Dedifferentiated amniotic fluid mesenchymal stem cell (primary cell): Measurements from ENCODE around the gene CLCNKB.
"Not testable (repeated sequence)": the region's sequence is repeated elsewhere in the genome, so short reads cannot be mapped to it uniquely, and the experiment has no call there.

ENCODE experiments used
- DNase-seq: peaks from one replicate; pipeline ENCODE4 v3.0.0-alpha.2; 2016; ENCODE audit errors: extremely low spot score

CLCNKB gene

DNA sequence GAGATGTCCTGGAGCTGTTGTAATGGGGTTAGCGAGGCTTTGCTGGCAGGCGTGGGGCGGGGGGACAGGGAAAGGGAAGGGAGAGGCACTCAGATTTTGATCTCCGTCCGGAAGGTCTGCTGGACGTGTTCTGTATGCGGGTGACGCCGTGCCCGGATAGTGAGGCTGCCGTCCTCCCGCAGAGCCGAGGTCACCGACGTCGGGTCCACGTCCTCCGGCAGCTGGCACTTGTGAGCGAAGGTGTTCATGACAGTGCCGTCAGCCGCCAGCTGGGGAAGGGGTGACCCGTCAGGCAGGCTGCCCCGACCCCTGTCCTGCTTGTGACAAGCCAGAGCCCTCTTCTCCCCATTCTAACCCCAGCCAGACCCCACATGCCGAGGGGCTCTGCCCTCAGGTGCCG, 28.1 kb upstream of the CLCNKB start:
- no peak for DNase-seq

DNA sequence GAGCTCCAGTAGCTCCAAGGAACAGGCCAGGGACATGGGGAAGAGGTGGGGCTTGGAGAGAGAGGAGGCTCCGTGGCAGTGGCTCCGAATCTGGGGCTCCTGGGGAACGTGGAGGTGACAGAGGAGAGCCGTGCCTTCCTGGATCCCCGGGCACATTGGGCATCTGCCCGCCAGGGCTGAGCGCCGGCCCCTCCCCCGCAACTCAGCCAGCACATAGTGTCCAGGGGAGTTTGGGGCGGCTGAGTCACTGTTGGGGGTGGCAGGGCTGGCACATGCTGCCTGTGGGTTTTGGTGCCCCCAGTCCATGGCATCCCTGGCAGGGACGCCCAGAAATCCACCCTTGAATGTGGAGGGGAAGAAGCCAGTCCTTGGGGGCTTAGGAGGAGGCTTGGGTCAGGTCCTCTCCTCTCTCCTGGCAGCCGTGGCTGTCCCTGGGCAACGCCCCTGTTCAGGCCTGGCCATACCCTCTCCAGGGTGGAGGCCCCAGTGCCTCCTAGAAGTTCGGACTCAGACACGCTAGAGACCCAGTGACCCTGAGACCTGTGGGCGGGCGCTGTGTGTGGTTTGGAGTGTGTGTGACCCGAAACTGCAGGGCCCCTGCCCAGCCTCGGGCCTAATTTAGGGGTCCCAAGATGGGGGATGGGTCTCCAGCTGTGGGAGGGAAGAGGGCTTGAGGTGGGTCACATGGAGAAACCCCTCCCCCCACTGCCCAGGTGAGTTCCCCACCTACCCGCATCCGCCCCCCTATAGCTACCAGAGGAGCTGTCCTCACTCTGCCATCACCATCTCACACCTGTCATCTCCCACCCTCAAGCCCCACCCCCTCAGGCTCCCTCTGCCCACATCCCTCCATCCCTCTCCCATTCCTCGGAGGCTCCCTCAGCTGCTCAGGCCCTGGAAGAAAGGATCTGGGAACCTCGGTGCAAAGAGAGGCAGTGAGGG, 27.4 kb upstream of the CLCNKB start:
- DNase-seq: no peak

DNA sequence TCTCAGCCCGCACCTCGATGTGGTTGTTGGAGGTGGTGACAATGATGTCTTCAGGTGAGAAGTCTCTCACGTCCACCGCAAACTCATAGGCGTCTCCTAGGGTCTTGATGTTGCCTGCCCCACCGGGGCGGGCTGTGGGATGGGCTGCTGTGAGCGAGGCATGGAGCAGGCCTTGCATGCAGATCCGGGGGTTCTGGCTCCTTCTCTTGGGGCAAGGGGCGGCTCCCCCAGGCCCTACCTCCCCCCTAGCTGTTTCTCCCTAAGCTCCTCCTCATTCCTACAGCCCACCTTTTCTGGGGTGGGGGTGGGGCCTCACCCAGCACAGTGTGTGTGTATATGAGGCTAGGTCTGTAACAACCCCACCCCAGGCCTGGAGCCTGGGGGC, 26.5 kb upstream of the CLCNKB start:
- DNase-seq: no peak

DNA sequence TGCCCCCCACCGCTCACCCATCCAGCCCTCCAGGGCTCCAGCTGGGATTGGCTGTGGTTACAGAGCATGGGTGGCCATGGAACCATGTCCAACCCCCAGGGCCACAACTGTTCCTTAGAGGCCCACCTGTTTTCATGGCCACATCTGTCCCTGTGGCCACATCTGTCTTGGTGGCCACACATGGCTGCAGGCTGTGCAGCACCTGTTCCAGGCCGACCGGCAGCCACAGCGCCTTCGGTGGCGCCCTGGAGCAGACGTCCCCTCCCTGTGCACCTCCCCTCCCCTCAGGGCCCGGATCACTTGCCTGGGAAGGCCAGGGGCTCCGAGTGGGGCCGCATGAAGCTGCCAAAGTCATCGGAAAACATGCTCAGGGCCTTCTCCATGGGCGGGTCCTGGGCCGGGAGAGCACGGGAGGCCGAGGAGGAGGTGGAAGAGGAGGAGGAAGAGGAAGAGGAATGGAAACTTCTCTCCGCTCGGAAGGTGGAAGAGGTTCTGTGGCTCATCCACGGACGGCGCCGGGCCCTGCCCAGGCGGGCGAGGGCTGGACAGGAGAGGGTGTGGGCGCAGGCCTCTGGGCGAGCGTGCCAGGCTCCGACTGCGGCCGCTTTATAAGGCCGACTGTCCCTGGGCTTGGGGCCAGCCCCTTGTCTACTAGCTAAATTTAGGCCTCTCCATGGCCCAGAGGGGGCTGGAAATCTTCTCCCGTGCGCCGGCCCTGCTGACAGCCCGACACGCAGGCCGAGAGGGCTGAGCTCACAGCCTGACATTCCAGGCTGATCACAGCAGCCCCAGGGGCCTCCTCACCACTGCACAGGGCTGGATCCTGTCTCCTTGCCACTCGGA, 25.9 kb upstream of the CLCNKB start, which contains the start of gene HSPB7:
Gene HSPB7, minus strand, starts transcription at position 583 of the 843 bp plus-strand sequence. Its CDS starts 80 bp downstream, at position 503.
- DNase-seq: peak; percentile 88

DNA sequence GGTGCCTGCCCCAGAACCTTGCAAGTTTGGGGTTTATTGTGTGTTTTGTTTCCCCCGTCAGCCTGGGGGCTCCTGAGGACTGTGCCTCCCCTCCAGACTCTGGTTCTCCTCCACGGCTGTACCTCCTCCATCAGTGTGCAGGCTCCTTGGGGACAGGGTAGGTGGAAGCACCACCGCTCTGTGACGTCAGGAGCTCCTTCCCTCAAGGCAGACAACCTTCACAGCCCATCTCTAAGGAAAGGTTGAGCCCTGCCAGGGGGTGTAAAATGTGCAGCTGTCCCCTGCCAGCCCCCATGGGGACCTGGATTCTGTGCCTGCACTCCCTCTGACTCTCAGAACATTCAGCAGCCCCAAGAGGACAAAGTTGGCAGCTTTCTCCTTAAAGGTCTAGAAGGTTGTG, 25.3 kb upstream of the CLCNKB start:
- no peak for DNase-seq

DNA sequence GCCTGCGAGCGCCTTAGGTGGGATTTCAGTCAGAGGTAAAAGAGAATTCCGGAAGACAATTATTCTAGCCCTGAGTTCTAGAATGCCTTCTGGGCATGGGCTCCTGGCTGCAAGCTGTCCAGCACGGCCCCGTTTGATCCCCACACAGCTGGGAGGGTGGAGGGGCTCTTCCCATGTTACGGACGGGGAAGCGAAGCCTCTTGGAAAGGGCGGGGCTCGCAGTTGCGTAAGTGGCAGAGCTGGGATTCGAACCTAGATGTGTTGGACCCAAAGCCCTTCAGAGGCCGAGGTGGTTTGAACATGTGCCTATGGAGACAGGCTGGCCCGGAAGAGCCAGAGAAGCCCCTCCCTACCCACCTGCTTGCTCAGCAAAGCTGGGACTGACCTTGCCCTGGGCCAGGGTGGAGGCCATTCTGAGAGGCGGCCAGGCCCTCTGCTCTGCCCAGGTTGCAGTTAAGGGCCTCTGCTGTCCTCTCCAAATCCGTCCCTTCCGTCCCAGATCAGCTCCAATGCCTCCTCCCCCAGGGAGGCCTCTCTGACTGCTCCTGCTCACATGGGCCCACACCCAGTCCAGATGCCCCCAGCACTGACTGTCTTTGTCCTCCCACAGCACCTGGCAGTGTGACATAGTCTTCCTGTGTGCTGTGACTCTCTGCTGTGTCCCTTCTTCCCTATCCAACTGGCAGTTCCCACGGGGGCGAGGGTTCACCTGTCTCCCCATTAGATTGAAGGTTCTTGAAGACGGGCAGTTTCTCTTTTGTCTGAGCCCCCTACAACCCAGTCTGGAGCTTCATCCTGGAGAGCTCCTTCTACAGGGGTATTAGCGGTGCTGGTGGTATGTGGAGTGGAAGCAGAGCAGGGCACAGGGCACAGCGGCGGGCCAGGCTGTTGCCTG, 24.6 kb upstream of the CLCNKB start:
- no peak for DNase-seq

DNA sequence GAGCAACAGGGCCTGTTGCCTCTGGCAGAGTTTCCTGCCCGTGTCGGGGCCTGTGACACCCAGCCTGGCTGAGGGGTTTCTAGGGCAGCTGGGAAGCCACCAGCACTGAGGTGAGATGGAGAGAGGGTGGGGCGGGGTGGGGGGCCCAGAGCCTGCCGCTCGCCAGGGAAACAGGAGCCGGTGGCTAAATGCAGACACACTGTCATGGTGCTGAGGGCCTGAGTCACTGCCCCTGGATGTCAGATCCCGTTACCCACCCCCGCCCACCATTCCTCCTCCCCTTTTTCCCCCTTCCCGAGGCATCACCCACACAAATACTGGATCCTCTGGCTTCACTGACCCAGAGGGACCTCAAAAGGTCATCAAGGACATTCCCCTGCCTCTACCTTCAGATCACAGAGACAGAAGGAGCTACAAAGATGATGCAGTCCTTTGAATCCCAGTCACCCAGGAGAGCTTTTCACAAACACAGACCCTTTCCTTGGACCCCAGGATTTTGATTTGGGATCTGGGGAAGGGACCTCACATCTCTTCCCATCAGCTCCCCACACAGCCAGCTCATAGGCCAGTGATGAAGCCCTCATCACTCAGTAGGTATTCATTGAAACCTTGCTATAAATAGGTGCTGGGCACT, 23.8 kb upstream of the CLCNKB start:
- no peak for DNase-seq

DNA sequence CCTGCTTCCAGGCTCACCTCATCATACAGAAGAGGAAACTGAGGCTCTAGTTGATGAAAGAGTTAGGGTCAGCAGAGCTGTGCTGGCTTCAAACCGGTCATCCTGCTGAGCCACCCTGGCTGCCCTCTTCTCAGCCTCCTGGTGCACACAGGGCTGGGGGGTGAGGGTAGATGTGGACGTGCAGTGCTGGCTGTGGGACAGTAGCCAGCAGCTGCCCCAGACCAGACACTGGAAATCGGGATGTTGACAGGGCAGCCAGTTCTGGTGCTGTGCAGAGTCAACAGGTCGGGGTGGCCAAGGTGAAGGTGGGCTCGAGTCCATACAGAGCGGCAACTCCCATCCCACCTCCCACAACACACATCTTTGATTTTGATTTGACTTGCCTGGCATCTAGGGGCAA, 23.3 kb upstream of the CLCNKB start:
- DNase-seq: no peak

DNA sequence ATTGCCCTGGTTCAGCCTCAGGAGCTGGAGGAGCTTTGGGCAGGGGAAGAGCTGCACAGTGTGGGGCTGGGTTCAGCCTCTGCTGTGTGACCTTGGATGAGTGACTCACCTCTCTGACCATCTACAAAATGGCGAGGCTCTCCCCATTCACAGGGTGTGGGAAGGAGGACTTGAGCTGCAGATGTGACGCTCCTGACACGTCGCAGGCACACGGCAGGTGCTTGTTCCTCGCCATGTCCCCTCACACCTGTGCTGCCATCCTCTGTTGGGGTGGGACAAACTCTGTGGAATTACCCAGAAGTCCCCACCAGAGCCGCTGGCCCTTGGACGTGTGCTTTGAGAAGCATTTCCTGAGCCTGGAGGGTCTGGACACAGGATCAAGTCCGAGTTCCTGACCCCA, 22.7 kb upstream of the CLCNKB start:
- not testable (repeated sequence) for DNase-seq

DNA sequence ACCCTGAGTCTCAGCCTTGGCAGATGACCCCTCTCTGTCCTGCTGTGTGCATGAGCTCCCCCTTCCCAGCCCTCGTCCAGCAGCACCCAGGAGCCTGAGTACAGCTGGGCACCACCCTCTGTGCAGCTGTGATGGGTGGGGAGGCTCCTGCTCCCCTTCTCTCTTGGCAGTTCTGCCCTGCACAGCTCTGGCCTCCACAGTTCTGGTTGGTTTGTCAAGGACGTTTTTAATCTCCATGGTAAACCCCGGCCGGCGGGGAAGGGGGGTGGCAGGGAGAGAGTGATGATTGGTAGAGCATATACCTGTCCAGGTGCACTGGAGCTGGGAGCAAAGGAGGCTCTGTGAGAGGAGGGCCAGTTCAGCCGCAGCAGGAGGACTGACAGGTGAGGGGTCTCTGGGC, 21.9 kb upstream of the CLCNKB start, which contains the start of gene CLCNKA:
Gene CLCNKA, plus strand, starts transcription at position 356 of the 400 bp plus-strand sequence. CDS start 584 bp downstream, outside the sequence.
- no peak for DNase-seq

DNA sequence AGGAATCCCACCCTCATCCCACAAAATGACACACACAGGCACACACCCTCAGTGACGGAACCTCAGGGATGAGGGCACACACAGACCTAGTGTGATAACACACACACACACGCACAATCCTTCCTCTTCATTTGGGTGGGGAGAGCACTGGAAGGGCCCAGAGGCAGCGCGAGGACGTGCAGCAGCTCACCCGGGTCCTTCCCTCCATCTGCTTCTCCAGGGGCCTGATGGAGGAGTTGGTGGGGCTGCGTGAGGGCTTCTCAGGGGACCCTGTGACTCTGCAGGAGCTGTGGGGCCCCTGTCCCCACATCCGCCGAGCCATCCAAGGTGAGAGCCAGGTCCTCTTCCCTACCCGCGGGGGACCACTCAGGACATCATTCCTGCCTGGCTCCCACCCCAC, 21.2 kb upstream of the CLCNKB start:
- DNase-seq: no peak

DNA sequence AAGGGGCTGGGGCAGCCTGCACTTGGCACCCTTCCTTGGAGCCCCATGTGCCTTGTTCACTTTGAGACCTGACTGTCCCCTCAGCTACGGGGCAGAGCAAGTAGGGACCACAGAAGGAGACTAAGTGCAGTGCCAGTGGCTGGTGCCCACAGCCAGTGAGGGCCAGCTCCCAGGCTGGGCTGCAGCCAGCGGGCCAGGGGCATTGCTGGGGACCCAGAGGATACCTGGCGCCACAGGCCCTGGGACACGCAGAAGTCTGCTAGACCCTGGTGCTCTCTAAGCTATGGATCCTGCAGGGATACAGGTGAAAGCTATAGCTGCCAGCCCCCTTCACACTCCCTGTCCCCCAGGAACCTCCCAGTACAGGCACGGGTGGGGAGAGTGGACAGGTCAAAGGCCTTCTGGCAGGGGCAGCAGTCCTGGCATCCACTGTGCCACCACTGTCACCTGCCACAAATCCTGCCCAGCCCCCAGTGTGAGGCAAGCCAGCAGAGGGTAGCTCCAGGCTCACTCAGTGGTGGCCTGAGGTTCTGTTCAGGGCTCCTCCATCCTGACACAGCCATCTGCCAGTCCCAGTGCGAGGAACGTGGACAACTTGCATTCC, 20.4 kb upstream of the CLCNKB start:
- DNase-seq: no peak

DNA sequence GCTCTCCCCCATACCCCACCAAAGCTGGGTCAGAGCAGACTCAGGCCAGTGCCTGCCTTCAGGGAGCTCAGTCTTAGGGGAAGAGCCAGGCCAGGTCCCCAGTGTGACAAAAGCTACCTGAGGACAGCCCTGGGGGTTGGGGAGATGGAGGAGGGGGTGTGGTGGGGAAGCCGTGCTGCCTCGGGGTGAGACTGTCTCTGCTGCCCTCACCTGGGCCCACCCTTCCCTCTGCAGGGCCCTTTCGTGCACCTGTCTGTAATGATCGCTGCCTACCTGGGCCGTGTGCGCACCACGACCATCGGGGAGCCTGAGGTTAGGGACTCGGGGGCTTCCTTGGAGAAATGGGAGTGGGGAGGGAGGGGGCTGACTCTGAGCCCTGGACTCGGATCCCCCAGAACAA, 17.3 kb upstream of the CLCNKB start:
- DNase-seq: not testable (repeated sequence)

DNA sequence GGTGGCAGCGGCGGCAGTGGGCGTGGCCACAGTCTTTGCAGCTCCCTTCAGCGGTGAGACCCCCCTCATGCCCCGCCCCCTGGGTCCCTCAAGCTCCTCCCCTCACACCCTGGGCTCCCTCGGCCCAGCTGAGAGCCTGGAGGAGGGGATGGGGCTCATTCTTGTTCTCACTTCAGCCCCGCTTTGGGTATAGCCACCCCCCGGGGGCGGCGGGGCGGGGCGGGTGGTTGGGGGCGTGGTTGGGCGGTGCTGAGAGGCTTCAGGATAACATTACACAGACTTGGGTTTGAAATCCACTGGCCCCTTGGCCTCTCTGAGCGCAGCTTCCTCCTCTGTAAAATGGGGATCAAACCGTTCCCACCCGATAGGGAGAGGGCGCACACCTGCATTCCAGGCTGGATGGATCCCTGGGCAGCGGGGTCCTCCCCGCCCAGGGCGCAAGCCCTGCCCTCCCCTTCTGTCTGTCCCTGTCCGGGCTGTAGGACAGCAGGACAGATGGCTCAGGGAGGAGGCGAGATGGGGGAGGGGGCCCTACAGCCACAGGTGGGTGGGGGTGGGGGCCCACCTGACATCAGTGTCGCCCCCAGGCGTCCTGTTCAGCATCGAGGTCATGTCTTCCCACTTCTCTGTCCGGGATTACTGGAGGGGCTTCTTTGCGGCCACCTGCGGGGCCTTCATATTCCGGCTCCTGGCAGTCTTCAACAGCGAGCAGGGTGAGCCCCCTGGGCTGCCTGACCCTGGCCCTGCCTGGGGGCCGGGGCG, 16.7 kb upstream of the CLCNKB start:
- DNase-seq: no peak

DNA sequence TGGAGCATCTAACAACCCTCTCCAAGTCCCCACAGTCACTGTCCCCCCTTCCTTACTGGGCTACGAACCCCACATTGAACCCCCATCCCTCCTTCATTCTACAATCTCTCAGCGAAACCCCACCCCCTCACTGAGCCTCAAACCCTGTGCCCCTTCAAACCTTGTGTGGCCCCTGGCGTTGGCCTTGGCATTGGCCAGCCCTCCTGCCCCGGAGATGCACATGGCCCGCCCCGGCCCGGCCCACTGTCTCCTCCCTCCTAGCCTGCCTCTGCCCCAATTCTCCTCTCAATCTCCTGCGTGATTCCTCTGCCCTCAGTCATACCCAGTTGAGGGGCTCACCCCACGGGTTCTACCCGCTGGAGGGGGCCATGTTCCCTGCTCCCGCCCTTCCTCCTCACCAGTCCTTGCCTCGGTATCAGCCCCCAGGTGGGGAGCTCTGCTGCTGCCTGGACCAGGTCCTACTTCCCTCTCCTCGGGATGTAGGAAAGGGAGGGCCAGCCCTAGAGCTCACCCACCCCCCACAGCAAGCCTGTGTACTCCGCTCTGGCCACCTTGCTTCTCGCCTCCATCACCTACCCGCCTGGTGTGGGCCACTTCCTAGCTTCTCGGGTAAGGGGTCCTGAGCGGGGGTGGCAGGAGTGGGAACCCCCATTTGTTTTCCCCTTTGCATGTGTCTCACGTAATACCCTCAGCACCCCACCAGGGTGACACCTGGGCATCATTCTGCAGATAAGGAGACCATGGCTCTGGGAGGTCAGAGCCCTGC, 15.2 kb upstream of the CLCNKB start:
- DNase-seq: no peak

DNA sequence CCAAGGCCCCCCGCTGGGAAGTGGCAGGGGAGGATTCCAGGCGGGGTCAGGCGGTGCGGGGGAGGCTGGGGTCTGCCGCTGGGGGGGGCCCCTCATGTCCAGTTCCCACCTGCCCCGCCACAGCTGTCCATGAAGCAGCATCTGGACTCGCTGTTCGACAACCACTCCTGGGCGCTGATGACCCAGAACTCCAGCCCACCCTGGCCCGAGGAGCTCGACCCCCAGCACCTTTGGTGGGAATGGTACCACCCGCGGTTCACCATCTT, 14.6 kb upstream of the CLCNKB start:
- not testable (repeated sequence) for DNase-seq

DNA sequence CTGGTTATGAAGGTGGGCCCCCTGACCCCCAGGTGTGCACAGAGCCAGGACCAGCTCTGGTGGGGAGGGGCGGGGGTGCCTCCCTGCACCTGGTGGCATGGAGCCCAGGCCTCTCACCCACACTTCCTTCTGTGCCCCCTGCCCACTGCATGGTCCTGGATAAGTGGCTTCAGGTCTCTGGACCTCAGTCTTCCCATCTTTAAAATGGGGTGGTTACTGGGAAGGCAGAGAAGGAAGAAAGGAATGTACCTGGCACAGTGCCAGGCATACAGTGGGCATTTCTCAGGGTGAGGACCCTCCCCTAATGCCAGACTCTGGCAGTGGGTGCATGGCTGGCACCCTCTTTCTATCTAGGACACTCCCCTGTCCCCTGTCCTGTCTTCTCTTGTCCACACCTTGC, 14.3 kb upstream of the CLCNKB start:
- DNase-seq: no peak

DNA sequence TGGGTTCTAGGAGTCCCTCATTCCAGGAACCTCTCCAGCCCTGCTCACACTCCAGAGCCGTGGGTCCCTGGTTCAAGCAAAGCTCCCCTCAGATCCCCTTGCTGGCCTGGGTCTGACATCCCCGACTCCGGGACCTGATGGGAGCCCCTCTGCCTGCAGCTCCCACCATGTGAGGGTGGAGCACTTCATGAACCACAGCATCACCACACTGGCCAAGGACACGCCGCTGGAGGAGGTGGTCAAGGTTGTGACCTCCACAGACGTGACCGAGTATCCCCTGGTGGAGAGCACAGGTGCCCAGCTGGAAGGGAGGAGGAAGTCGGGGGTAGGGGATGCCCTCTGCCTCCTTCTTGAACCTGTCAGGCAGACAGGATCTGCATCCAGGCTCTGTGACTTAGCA, 12.0 kb upstream of the CLCNKB start:
- DNase-seq: no peak

DNA sequence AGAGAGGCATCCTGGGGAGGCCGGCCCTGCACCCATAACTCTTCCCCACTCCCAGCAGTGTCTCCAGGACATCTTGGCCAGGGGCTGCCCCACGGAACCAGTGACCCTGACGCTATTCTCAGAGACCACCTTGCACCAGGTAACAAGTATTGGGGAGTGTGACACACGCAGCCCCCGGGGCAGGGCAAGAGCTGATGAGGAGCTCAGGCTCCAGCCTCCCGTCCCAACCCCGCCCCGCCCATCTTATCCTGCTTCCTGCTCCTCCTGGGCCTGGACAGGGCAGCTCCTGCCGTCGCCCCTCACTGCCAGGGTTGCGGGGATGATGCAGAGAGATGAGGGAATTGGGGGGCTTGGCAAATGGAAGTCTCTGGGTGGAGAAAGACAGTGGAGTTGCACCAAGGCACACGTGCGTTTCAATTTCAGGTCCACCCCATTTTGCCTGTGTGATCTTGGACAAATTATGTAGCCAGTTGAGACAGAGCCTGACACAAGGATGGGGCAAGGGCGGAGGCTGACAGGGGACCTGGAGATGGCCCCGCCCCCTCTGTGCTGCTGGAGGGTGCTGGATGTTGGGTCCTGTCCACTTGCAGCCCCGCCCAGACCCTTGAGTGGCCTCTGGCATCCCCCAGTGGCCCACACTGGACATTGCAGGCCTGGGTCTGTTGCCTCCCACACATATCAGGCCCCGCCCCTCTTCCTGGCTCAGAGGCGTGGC, 11.0 kb upstream of the CLCNKB start:
- peak; percentile 77 for DNase-seq
